Nucleus accumbens (tissue), 56 donors: ENCODE results near the gene WDR53.
"Not testable (repeated sequence)": the region's sequence is repeated elsewhere in the genome, so short reads cannot be mapped to it uniquely, and the experiment has no call there.

Source experiments
- DNase-seq, 56 donors: peaks; one replicate each; lab custom pipeline; 2025; lab: John Stamatoyannopoulos, UW

Gene WDR53

GRCh38 chr3:196521291-196521690 is 47.1 kb downstream of the WDR53 start:
- not testable (repeated sequence) for DNase-seq

- no peak for DNase-seq
Observed at GRCh38 chr3:196519718-196520082, 48.7 kb downstream of the WDR53 start.

GRCh38 chr3:196518966-196519717 is 49.2 kb downstream of the WDR53 start:
- DNase-seq = peak in 12 of 56 donors; percentile 2 to 30 (median 8)

GRCh38 chr3:196517919-196518318 is 50.4 kb downstream of the WDR53 start:
- peak in 1 of 56 donors; percentile 1 for DNase-seq

- no peak for DNase-seq
Observed at GRCh38 chr3:196517162-196517800, 51.1 kb downstream of the WDR53 start.

- DNase-seq = no peak
Observed at GRCh38 chr3:196514913-196515621, 53.3 kb downstream of the WDR53 start, which contains the start of gene SMCO1. TSS of gene SMCO1 (minus strand) at chr3:196515346. CDS start at chr3:196515209, 137 bp downstream.

- no peak for DNase-seq
Observed at GRCh38 chr3:196514350-196514716, 54.0 kb downstream of the WDR53 start.

- DNase-seq = no peak
Observed at GRCh38 chr3:196513697-196514349, 54.5 kb downstream of the WDR53 start.

GRCh38 chr3:196511646-196512425 is 56.5 kb downstream of the WDR53 start:
- DNase-seq = not testable (repeated sequence)

- not testable (repeated sequence) for DNase-seq
Observed at GRCh38 chr3:196511108-196511507, 57.2 kb downstream of the WDR53 start.

GRCh38 chr3:196506687-196507086 is 61.7 kb downstream of the WDR53 start:
- no peak for DNase-seq

- no peak for DNase-seq
Observed at GRCh38 chr3:196504556-196504955, 63.8 kb downstream of the WDR53 start.
